Activated CD4-positive, alpha-beta T cell treated with anti-CD3 and anti-CD28 coated beads for 48 hours (primary cell): ENCODE results near the gene SAFB2.
"Not testable (repeated sequence)": the region's sequence is repeated elsewhere in the genome, so short reads cannot be mapped to it uniquely, and the experiment has no call there.

Source experiments
- DNase-seq: peaks from one replicate; pipeline ENCODE4 v3.0.0-alpha.2; 2020

Gene SAFB2

GRCh38 chr19:5632241-5632612 is 9.7 kb upstream of the SAFB2 start:
- DNase-seq, result no peak

- no peak for DNase-seq
Observed at GRCh38 chr19:5631567-5632240, 9.1 kb upstream of the SAFB2 start.

- DNase-seq, result no peak
Observed at GRCh38 chr19:5628919-5629481, 6.4 kb upstream of the SAFB2 start.

GRCh38 chr19:5628461-5628860 is 5.9 kb upstream of the SAFB2 start:
- no peak for DNase-seq

DNA sequence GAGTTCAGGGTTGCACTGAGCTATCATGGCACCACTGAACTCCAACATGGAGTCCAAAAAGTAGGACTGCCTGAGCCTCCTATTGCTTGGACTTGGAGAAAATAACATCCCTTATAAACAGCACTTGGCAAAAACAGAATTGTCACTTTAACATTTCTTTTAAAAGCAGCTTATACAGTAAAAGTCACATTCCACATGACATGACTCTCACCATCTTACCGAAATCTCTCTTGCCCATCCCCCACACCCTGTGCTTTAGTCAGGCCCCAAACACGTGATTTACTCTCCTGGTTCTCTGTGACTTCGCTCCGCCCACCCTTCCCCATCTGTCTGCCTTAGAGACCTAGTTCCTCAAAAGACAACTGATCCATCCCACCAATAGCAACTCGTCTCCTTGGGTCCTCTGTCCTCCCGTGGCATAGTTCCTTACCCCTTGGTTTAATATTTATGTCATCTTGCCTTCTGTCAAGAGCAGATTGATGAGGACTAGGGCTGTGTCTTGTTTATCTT is 4.9 kb upstream of the SAFB2 start:
- DNase-seq, result peak; percentile 70

DNA sequence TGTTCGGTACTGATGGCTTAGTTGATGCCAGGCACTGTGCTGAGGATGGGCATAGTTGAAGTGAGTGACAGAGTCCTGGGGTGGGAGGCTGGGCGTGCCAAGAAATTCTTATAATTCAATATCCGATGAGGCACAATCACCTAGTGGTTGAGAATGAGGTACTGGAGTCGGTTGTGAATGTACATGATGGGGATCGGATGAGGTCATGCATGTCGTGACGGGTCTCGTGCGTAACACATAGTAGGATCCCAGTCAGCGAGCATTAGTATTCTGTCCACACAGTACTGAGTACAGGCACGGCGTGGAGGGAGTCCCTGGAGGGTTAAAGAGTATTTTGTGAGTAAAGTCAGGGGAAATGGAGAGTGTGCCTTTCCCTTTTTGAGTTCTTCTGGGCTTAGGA is 3.1 kb upstream of the SAFB2 start:
- DNase-seq, result no peak

- DNase-seq, result no peak
Observed at GRCh38 chr19:5624741-5625278, 2.2 kb upstream of the SAFB2 start.

DNA sequence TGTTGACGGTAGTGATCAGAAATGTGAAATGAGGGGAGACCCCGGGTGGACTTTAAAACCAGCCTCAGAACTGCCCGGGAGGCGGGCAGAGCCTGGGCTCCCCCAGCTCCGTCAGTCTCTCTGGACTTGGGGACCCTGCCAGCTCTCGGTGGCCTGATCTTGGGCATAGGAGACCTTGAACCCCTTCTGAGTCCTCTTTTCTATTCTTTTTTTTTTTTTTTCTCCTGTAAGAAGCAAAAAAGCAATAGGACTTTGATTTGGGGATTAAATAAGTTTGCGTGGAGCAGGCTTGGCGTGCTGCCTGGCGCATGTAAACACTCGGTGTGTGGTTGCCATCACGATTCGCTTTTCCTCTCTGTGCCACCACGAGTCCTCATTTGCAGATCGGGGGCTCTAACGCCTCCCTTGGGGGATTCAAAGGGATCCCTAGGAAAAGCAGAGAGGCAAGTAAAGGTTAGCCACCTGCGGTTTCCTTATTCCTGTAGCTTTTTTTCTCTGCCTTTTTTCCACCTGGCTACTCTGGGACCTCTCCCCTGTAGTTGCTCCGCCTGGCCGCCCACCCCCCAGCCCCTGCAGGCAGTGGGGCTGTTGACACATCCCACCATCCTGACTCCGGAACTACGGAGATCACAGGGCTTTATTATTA is 1.6 kb upstream of the SAFB2 start:
- DNase-seq, result no peak

GRCh38 chr19:5623397-5624017 is 931 bp upstream of the SAFB2 start:
- peak; percentile 36 for DNase-seq

DNA sequence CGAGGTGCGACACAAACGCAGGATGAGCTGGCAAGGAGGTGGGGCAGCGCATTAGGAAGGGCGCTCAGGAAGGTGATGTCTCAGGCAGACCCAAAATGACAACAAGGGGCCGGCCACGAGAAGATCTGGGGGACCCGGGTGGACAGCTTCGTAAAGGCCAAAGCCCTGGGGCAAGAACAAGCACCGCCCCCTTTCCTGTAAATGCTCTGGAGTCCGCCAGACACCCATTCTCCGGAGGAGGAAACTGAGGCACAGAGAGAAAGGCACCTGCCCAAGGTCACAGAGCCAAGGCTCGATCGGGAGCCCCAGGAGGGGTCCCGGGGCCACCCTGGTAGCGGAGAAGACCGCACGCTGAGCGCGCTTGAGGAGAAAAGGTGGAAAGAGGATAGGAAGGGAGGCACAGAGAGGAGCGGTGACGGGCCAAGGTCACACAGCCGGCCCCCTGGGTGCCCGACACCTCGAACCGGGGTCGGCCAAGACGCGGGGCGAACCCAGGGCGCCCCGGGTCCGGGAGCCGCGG is 571 bp downstream of the SAFB2 start:
- DNase-seq, result peak; percentile 16

GRCh38 chr19:5621311-5621944 is 1.1 kb downstream of the SAFB2 start:
- DNase-seq, result peak; percentile 32

- DNase-seq, result no peak
Observed at GRCh38 chr19:5619946-5620345, 2.6 kb downstream of the SAFB2 start.

GRCh38 chr19:5618591-5618990 is 4.0 kb downstream of the SAFB2 start:
- no peak for DNase-seq

DNA sequence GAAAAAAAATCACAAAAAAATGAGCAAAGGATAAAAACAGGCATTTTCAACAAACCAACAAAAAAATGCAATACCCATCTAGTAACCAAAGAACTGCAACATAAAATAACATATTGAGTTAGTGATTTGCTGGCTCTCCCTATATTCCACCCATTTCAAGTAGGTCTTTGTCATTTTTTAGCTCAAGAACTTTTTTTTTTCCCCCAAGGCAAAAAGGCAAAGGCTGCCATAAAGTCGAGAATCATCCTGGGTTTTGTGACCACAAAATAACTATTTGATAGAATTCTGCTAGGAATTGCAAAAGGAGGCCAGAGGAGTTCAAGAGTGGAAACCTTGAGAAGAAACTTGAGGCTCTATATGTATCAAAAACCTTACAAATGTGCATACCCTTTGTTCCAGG is 5.5 kb downstream of the SAFB2 start:
- DNase-seq, result no peak

GRCh38 chr19:5615756-5616327 is 6.7 kb downstream of the SAFB2 start:
- DNase-seq, result no peak

DNA sequence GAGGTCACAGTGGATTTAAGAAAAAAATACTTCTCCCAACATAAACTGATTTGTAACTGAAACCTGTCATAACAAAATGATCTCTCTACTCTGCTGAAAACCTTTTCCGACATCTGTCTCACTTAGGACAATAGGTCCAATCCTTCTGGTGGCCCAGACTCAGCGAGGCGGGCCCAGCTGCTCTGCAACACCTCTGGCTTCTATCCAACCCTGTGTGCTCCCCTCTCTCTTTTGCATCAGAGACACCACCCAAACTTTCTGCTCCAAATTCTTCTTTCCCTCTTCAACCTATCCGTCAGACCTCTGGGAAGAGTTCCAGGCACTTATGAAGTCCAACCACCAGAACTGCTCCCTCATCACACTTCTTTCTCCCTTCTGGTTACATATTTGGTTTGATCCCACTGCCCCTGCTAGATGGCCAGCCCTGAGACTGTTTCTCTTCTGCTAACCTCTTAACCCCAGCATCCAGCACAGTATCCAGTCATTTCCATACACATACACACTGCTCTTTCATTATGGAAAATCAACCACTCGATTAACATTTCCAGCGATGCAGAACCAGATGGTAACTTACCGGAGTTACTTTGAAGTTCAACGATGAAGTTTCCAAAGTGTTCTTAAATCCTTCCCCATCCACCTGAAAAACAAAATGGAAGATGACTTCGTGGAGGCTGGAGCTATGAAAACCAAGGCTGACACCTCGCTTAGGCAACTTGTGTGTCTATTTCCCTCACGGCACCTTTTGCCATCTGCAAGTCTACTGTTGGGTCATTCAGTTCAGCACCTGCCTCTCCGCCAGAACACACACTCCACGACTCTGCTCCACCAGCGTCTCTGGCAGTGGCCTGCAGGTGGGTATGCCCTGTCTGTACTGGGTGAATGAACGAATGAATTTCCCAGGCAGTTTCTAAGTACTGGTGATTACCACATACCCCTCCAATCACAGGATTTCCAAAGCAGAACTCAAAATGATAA is 9.4 kb downstream of the SAFB2 start:
- DNase-seq, result no peak

GRCh38 chr19:5609881-5610448 is 12.6 kb downstream of the SAFB2 start:
- DNase-seq, result no peak

DNA sequence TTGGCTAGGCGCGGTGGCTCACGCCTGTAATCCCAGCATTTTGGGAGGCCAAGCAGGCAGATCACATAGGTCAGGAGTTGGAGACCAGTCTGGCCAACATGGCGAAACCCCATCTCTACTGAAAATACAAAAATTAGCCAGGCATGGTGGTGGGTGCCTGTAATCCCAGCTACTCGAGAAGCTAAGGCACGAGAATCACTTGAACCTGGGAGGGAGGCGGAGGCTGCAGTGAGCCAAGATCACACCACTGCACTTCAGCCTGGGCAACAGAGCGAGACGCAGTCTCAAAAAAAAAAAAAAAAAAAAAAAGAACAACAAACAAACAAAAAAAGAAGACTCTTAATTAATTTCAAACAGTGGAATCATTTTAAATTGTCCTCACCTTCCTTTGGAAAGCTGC is 13.8 kb downstream of the SAFB2 start:
- DNase-seq, result not testable (repeated sequence)

DNA sequence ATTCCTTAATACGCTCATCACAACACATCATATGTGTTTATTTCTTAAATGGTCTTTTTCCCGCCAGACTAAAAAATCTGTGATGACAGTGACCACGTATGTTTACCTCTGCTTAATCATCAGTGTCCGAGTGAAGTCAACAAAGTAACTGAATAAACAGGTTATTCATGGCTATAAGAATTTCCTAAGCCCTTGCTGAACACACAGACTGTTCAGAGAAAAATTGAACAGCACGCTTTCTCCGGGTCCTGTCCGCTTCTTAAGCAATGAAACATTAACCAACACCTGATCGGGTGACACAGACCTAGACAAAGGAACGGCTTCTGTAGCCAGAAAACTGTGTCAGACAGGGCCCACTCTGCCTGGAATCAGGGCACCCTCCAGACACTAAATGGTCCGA is 14.3 kb downstream of the SAFB2 start:
- DNase-seq, result no peak

DNA sequence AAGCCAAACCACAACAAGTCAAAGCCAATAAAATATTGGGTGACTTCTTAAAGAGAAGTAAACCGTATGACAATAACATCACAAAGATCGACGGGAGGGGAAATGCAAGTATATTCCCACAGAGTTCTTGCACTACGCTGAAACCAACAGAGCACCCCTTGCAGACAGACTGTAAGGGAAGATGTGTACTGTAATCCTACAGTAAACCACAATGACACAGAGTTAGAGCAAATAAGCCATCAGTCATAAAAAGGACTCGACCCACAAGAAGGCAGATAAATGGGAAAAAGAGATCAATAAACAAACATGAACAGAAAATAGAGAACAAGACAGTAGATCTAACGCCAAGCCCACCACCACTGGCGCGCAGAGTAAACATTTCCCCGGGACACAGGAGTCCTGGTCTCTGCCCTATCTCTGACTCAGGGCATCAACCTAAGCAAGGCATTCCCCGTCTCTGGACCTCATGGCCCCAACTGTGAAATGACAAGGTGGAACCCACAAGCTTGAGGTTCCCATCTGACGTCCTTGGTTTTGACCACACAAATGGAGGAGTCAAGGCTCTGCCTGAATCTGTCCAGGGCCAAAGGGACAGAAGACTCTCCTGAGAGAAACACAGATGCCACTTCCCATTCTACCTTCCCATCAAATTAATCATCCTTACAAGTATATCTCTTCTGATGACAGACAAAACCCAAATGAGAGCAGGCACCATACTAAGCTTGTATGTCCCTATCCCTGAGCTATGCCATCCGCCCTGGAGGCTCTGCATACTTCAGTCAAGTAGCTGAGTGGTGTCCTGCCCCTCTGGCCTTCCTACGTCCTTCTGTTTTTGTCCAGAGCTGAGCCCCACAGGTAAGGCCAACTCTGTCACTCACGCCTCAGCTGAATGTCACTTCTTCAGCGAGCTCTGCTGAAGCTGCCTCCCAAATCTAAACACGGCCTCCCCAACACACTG is 15.0 kb downstream of the SAFB2 start:
- no peak for DNase-seq
